NCI-H524 (cell line): ENCODE measurements around the gene FMO4.
"Not testable (repeated sequence)": the region's sequence is repeated elsewhere in the genome, so short reads cannot be mapped to it uniquely, and the experiment has no call there.

ENCODE experiments used
- DNase-seq, 2 experiments: peaks; one replicate each; lab custom pipeline; 2025; lab: John Stamatoyannopoulos, UW

The FMO4 gene

DNA sequence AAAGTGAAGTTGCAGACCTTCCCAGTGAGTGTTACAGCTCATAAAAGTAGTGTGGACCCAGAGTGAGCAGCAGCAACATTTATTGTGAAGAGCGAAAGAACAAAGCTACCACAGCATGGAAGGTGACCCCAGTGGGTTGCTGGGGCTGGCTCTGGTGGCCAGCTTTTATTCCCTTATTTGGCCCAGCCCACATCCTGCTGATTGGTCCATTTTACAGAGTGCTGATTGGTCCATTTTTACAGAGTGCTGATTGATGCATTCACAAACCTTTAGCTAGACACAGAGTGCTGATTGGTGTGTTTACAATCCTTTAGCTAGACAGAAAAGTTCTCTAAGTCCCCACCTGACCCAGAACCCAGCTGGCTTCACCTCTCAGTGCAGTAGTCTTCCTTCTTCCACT lies 76.8 kb downstream of the FMO4 start:
- not testable (repeated sequence) for DNase-seq
